GM19438 (cell line): ENCODE results near the gene INPP4B.
"Not testable (repeated sequence)": the region's sequence is repeated elsewhere in the genome, so short reads cannot be mapped to it uniquely, and the experiment has no call there.

Source experiments
- ATAC-seq: cut with Tn5 transposase; IDR thresholded peaks from one replicate; pipeline ENCODE4 v1.9.1; 2021; ENCODE audit warnings: low read depth; ENCODE audit not compliant: unreplicated experiment

The INPP4B gene

DNA sequence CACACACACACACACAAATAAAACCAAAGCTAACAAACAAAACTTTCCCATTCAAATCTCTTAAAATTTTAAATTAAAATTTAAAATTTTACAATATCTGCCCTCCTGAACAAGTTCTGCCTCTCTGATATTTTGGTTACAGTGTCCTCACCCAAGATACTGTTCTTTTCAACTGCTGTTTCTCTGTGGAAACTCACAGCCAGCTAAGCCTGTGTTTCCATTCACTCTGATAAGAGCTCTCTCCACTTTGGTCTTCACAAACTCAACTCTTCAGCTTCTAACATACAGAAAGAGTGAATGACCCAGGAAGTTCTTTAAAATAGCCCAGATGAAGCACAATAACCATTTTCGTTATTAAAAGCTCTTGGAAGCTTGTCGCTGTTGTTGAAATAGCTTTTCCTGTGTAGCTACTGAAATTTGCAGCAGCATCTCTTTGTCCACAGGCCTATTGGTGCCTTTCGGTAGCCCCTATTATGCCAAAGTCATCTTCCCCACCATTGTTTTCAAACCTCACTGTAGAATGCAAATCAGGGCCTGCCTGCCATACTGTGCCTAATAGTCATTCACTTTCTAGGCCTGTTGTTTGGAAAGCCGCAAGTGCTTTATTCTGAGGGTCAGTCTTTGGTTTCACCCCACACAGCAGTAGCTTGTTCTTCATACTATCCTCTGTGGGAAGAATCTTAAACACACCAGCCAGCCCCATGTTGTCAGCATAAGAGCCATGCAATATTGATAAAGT lies 19.4 kb downstream of the INPP4B start:
- no peak for ATAC-seq

DNA sequence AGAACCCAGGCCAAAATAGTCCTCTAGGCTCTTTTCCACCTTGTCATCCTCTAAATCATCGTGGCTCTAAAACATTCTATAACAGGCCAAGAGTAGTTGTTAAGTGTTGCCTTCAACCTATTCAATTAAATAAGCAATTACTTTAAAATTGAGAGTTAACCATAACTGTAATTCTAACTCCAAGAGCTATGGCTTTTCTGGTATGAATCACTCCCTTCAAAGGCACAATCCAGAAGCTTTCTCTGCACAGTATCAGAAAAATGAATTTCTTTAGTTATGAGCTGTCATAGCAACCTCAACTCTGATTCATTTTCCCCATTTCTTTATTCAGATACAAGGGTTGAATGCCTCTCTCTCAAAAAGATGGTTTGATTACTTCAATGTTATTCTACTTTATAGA lies 21.7 kb downstream of the INPP4B start:
- no peak for ATAC-seq

DNA sequence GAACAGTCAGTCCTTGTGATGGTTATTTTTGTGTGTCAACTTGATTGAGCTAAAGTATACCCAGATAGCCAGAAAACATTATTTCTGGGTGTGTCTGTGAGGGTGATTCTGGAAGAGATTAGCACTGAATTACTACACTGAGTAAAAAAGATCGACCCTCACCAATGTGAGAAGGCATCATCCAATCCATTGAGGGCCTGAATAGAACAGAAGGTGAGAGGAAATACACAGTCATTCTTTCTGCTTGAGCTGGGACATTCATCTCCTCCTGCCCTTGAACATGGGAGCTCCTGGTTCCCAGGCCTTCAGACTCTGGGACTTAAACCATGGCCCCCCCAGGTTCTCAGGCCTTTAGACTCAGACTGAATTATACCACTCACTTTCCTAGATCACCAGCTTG lies 22.3 kb downstream of the INPP4B start:
- no peak for ATAC-seq

DNA sequence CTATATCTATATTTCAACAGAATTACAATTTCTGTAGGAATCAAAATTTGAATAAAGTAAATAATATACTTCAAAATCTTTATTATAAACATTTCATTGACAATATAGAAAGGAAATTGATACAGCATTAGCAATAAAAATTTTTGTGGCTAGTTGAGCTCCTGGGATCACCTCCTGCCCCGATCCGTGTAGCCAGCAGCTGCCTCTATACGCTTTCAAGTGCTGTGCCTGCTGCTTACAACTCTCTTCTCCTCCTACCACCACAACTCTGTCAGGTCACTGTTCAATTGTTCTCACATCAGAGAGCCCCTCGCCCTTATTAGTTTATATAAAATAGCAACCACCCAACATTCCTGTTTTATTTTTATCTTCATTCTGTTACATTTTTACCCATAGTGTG lies 27.6 kb downstream of the INPP4B start:
- no peak for ATAC-seq

DNA sequence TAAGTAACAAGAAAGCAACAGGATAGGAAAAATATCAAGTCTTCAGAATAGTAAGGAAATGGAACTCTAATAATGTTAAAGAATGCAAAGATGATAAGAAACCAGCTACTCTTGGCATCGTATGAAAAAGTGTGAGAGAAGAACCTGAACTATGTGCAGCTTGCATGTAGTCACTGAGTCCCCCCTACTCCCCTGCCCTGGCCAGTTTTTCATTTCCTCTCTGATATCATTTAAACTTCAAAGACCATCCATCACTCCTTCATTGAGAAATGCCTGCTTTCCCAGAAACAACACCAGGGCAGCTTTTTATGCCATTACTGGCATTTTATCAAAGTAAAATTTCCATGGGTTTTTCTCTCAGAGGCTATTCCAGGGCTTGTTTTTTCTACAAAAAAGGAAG lies 28.1 kb downstream of the INPP4B start:
- ATAC-seq: no peak

DNA sequence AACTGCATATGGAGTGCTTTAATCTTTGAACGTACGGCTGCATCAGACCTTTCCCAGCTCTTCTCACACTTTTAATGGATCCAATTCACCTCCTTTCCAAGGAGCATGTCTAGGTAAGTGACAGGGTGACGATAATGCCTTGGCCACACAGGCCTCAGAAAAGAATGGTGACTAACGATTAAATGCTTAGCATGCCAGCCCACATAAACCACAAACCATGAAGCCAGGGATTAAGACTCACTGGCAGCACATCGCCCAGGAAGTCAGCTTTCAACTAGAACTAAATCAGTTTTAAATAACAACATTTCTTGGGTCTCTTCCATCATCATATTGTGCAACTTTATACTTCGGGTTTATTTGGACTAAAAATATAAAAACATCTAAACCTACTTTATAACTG lies 28.7 kb downstream of the INPP4B start:
- ATAC-seq: no peak

DNA sequence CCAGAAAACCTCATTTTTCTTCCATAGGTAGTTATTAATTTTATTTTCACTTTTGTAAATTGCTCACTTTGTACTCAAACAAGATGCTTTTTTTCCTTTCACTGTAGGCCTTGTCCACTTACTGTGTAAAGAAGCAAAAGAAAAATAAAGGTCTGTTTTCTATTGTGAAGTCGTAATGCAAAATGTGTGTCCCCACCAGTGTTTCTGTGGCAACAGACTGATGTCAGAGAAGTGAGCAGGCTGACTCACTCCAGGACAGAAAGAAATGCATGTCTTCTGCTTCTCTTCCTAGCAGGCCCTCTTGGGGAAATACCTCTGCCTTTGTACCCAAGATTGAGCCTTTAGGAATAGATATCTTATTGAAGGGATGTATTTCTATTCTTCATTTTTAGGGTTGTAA lies 30.3 kb downstream of the INPP4B start:
- ATAC-seq: no peak

DNA sequence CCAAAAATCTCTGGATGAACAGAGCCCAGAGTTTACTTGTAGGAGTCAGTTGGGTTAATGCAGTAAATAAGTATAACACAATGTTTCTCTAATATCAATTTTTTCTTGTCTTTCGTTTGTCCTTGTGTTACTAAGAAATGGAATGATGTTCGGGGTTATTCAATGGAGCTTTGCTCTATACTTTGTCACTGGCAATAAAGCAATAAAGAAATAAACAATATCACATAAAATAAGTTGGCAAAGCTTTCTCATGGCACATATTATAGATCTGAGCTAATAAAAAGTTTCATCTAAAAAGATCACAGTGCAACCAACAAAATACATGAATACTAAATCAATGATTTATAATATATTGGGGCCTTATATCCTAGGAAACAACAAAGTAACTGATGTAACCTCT lies 32.7 kb downstream of the INPP4B start:
- ATAC-seq: no peak

DNA sequence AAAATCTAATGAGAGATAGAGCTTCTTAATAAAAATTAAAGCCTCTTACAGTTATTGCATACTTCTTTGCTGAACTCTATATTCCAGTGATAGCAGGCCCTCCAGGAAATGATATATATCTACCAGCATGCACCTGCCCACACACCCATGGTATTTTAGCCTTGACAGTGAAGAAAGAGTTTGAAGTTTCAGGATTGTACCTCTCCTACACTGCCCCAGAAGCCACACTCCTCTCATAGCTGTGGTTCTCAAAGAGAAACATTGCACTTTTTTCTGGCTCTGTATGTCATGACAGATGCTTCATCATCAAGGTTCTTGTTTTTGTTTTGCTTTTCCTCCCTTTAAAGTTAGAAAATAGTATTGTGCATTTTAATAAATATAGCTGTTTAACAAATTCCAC lies 34.0 kb downstream of the INPP4B start:
- ATAC-seq: no peak

DNA sequence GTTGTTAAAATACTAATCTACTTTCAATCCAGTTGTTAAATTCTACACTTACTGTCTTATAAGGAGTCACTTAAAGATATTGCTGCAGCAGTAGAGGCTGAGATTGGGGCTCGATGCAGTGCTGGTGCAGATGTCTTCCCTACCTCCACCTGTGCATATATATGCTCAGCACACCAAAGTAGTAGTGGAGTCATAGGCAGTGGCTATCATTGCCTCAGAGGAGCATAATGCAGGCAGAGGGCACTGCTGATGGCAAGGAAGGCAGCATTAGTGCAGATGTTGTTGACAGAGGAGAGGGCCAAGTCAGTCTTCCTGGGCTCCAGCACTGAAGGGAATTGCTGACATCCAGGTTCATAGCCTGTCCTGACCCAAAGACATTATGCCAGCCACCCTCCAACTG lies 35.1 kb downstream of the INPP4B start:
- ATAC-seq: no peak

DNA sequence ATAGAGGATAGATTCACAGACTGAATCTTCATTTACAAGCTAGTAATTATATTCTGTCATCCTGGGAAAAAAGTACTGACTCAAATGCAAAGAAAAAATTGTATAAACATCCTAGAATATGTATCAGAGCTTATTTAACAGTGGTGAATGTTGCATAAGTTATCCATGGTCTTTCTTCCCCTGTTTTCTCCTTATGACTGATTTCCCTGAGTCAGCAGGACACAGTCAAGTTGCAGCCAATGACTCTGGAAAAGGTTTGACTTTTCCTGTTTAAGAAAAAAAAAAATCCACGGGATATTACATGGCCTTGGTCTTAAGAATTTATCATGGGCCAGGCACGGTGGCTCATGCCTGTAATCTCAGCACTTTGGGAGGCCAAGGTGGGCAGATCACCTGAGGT lies 36.5 kb downstream of the INPP4B start:
- ATAC-seq: no peak

DNA sequence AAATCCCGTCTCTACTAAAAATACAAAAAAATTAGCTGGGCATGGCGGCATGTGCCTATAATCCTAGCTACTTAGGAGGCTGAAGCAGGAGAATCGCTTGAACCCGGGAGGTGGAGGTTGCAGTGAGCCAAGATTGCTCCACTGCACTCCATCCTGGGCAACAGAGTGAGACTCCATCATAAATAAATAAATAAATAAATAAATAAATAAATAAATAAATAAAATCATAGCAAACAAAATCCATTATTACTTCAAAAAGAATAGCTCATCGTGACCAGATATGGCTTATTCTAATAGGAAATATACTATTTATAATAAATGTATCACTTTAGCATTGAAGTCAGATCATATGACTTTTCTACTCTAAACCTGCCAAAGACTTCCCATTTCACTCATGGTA lies 42.2 kb downstream of the INPP4B start:
- not testable (repeated sequence) for ATAC-seq

DNA sequence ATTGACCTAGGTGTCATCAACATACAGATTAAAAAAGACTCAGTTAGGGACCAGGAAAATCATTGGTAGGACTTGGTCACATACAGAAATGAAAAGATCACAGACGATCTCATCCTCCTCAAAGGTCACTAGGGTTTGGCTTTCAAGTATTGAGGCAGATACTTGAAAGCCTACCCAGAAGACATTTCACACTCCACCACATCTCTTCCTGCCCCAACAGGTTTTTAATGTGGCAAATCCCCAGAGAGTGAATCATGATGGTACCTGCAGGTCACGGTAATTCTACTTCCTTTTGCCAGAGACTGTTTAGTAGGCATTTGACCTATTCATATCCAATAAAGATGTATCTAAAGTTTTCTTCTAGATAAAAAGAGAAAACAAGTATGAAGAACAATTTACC lies 44.1 kb downstream of the INPP4B start:
- no peak for ATAC-seq

DNA sequence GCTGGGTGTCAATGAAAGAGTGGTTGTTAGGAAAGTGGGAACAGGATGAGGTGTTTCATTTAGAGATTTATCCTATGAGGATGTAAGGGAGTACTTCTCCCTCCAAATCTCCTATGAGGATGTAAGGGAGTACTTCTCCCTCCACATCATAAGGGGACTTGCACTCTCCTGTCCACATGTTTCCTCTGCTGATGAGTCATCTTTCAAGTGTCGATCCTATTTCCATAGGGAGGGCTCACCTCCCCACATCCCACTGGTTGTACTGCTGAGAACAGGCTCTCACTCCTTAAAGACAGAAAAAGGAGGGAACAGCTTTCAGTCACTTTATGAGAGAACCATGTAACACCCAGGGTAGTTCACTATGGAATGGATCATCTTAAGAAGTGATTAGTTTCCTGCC lies 65.0 kb downstream of the INPP4B start:
- no peak for ATAC-seq

DNA sequence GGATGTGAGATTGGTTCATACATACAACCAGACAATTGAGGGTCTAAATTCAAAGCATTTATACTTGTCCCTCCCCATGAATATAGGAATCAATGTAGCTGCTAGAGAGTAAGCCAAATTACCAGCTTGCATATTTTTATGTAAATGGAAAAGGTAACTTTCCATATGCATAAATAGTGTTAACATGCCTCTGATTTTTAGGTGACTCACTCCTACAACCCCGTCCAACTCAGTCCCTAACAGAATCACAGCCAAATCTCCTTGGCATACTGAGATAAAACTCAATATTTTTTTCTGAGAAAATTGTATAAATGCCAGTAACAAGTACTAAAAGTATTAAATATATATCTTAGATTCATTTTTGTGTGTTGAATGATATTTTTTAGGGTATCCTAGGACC lies 67.2 kb downstream of the INPP4B start:
- ATAC-seq: no peak

DNA sequence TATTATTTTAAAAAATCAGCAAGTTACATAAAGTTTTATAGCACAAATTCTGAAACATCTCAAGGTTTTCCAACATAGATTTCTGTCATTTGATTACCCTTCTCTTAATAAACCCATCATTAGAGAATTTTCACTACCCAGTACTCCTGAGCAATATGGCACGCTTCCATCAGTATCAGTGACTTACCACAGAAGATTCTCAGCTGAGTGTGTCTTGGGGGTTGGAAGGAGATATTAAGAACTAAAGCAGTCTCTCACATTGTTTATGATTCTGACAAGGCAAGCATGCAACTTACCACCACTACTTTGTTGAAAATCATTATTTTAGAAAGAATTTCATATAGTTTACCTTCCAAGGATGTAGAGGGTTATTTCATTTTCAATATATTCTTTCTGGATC lies 67.7 kb downstream of the INPP4B start:
- no peak for ATAC-seq

DNA sequence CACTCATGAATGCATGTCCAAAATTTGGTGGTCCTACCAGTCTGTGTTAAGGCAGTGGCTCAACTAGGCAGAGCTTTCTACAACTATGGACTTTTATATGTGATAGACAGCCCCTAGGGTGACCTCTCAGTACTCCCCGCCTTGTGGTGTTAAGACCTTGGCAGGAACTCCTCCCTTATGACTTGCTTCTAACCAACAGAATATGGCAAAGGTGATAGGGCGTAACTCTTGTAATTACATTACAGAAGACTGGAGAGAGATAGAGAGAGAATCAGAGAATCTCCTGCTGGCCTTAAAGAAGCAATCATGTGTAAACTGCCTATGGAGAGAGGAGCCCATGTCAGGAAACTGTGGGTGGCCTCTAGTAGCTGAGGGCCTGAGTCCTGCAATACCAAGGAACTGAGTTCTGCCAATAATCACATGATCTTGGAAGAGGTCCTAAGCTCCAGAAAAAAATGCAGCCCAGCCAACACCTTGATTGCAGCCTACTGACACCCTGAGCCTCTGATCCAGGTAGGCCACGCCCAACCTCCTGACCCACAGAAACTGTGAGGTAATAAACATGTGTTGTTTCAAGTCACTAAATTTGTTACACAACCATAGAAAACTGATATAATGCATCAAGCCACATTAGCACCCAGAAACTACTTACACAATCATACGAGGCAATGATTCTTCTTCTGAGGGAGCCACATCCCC lies 68.9 kb downstream of the INPP4B start:
- ATAC-seq: no peak

DNA sequence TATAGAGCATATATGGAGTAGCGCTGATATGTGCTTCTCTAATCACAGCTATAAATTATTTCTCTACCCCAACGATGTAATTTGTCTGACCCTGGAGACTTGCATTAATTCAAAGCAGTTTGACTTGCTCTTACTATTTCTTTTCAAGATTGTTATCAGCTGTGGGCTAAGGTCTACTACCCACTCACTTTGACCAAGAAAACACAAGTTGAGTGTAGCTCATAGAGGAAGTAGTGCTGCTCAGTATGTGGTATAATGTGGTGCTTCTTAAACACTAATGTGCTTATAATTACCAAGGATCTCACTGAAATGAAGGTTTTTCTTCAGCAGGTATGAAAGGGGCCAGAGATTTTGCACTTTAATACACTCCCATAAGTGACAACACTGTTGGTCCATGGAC lies 70.1 kb downstream of the INPP4B start:
- ATAC-seq: no peak

DNA sequence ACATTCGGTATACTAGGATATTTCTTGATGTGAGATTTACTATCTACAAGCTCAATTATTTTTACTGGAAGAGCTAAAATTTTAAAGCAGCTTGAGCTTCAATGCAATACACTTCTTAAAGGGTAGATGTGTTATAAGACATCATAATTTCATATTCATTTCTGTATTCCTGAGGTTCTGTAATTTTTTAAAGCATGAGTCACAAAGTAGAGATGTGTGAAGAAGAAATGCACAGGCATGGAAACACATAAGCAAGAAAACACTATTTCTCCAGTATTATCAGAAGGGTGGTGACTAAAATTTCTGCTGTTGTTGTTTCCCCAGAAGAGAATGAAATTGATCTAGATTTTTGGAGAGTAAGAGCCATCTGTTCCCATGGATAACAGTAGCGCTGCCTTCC lies 72.6 kb downstream of the INPP4B start:
- no peak for ATAC-seq

DNA sequence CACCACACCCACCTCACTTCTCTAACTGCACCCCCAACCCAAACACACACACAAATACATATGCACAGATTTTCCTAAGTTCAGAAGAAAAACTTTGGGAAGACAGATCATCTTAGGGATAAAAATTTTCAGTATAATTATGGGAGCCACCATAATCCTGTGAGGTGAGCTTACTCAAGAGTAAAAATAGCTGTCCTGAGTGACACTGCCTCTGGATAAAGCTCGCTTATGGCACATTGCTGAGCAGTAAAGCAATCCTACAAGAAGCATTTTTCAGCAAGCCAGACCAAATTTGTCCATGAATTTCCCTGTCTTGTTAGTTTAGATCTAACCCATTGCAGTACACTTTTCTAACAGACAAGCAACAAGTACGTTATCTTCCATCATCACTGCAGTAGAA lies 83.8 kb downstream of the INPP4B start:
- no peak for ATAC-seq

DNA sequence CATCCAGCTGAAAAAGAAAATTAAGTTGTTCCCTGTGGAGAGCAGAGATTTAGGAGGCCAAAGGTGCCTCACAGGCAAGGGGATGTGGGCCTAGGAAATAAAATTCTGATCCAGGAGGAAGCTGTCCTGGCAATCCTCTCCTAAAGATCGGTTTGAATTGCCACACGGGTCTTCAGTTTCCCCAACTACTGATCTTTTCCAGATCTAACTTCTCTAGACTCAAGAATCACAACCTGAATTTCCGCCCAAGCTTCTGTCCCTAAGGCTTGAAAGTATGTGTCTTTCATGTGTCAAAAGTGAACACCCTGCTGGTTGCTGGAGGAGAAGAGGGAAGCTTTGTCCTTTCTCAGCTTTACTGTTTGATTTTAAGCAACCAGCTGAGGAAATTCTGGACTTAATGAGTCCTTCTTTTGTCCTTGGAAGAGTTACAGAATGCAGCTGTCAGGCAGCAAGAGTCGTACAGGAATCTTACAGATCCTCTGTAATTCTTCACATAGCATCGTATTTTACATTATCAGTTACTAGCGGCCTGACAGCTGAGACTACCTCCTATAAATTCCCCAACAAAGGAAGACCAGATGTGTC lies 93.8 kb downstream of the INPP4B start:
- ATAC-seq: no peak
